Measurements from ENCODE around the gene EFL1. TPM values are rescaled to one million over a fixed set of nuclear protein-coding genes. Genes with fewer than 3 reads are reported as not detected.
"Not testable (repeated sequence)": the region's sequence is repeated elsewhere in the genome, so short reads cannot be mapped to it uniquely, and the experiment has no call there.

Gene EFL1
- polyA plus RNA-seq, 1 of the 3 experiments (the other 2 are of a cell fraction) = 12.3 TPM

DNA sequence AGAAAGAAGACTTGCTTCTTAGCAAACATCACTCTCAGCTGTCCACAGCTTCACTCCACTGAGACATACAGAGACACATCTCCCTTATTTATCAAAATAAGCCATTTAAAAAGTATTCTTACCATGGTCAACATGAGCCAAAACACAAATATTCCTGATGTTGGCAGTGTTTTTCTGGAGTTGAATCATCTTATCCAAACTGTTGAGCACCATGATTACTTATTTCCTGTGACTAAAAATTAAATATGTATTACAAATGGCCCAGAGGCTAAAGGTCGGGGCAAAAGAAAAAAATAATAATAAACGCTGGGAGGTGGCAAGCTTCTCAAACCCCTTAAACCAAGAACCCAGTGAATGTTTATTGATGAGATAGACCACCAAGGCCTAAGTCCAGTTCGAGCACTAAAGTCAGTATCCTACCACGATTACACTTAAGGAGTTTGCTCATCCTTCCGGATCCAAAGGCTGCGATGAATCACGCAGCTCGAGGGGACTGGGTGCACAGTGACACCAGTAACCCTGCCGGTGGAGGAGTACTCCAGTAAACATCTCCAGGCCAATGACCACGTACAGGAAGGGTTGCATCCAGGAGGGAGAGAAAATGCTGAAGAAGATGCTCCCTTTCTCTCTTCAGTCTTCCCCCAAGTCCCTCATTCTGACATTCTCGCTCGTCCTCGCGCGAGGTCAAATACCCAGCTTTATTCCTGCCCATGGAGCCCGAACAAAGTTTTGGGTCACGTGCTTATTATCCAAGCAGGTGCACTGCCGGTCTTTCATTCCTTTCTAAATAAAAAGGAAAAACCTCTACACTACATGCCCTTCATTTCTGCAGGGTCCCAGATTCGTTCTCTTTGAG is 740 bp downstream of the EFL1 start:
- H4K20me1 ChIP-seq (ENCODE audit: insufficient read depth); H3K27me3 ChIP-seq (ENCODE audit: insufficient read depth); H3K9me3 ChIP-seq; H3K9me2 ChIP-seq: not testable (repeated sequence)
- Histone ChIP-seq H3K27ac (ENCODE audit: low read depth in 2 of 2, low read length in 1 of 2) (peak overlapping the region; percentile 62 to 73), H3K4me1 (ENCODE audit: control insufficient read depth in 1 of 2, insufficient read depth in 2 of 2, low read depth in 1 of 2, low read length in 1 of 2) (peaks cover 8 to 10% of the 10 kb centered on the region in 2 experiments; a peak in 3 of 4 replicates), H3K36me3 (replicated peaks in 1 of 2; ENCODE audit: control insufficient read depth in 1 of 2, insufficient read depth in 2 of 2, low read length in 1 of 2) (peaks cover 24 to 29% of the 10 kb centered on the region in 2 experiments), H3K9ac (peak overlapping the region; percentile 80), H3K4me2 (peak overlapping the region; percentile 83), H3K79me2 (ENCODE audit: insufficient read depth) (peaks cover 41% of the 10 kb centered on the region), H3K4me3 (ENCODE audit: low read depth in 2 of 2, low read length in 1 of 2) (peak overlapping the region; percentile 75 to 90), H2AFZ (ENCODE audit: low read depth) (peak overlapping the region; percentile 84), H3F3A (replicated peaks; ENCODE audit: insufficient read depth) (peaks cover 14% of the 10 kb centered on the region)
- POLR2A ChIA-PET = interaction anchor here (1.0 kb wide), 1 partner anchor 216 kb away, joined by 3 read pairs; the partner anchor contains the start of gene MEX3B
- DNase-seq = peak; percentile 22
- TF ChIP-seq, protein P1, sequence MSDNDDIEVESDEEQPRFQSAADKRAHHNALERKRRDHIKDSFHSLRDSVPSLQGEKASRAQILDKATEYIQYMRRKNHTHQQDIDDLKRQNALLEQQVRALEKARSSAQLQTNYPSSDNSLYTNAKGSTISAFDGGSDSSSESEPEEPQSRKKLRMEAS (IDR thresholded peaks at IDR 0.05; ENCODE audit: low read depth) = peak; percentile 15; the same call in 1 of the 2 replicates
- peak; percentile 49 for TF ChIP-seq CHD2 (IDR thresholded peaks at IDR 0.05; ENCODE audit: low read length, partially characterized antibody)
- TF ChIP-seq, protein P2, sequence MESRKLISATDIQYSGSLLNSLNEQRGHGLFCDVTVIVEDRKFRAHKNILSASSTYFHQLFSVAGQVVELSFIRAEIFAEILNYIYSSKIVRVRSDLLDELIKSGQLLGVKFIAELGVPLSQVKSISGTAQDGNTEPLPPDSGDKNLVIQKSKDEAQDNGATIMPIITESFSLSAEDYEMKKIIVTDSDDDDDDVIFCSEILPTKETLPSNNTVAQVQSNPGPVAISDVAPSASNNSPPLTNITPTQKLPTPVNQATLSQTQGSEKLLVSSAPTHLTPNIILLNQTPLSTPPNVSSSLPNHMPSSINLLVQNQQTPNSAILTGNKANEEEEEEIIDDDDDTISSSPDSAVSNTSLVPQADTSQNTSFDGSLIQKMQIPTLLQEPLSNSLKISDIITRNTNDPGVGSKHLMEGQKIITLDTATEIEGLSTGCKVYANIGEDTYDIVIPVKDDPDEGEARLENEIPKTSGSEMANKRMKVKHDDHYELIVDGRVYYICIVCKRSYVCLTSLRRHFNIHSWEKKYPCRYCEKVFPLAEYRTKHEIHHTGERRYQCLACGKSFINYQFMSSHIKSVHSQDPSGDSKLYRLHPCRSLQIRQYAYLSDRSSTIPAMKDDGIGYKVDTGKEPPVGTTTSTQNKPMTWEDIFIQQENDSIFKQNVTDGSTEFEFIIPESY (IDR thresholded peaks at IDR 0.05; ENCODE audit: borderline replicate concordance, low read depth) = peak; percentile 57; the same call in 1 of the 2 replicates
- TF ChIP-seq, protein P3, sequence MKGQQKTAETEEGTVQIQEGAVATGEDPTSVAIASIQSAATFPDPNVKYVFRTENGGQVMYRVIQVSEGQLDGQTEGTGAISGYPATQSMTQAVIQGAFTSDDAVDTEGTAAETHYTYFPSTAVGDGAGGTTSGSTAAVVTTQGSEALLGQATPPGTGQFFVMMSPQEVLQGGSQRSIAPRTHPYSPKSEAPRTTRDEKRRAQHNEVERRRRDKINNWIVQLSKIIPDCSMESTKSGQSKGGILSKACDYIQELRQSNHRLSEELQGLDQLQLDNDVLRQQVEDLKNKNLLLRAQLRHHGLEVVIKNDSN (IDR thresholded peaks at IDR 0.05; ENCODE audit: borderline replicate concordance, low read depth) = peak; percentile 66
- under 1% methylated on average over 19 of the region's 19 CpGs for WGBS (ENCODE audit: low lambda C conversion rate)
- CTCF ChIA-PET = interaction anchor here (1.2 kb wide), 1 partner anchor 19 kb away, joined by 3 read pairs; no protein-coding TSS in a partner anchor

DNA sequence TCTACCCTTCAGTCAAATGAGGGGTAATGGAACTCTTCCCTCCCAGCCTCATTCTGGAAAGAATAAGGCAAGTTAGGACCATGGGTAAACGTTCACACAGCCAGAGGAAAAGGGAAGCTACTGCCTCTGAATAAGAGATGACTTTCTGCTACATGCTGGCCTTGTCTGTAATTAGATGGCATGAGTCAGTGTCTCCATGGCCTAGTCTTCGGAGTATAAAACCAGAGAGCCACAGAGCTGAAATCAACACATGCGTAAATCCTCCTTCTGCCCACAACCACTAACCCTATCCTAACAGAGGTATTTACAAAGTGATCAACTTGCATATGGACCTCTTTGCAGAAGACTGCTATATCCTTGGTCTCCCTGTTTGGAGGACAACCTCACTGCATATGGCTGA is 14.3 kb downstream of the EFL1 start:
- H3K4me1 ChIP-seq (ENCODE audit: control insufficient read depth in 1 of 2, insufficient read depth in 2 of 2, low read depth in 1 of 2, low read length in 1 of 2); CTCF ChIA-PET; H3K9ac ChIP-seq; POLR2A ChIA-PET; H4K20me1 ChIP-seq (ENCODE audit: insufficient read depth); H3K4me2 ChIP-seq; H3K9me2 ChIP-seq; H3K79me2 ChIP-seq (ENCODE audit: insufficient read depth); H3K4me3 ChIP-seq (ENCODE audit: low read depth in 2 of 2, low read length in 1 of 2); H2AFZ ChIP-seq (ENCODE audit: low read depth); H3F3A ChIP-seq (replicated peaks; ENCODE audit: insufficient read depth); H3K27me3 ChIP-seq (ENCODE audit: insufficient read depth); H3K9me3 ChIP-seq; DNase-seq: not testable (repeated sequence)
- 73% methylated on average over 3 of the region's 3 CpGs for WGBS (ENCODE audit: low lambda C conversion rate)
- Histone ChIP-seq H3K36me3 (replicated peaks in 1 of 2; ENCODE audit: control insufficient read depth in 1 of 2, insufficient read depth in 2 of 2, low read length in 1 of 2) (peaks cover 13 to 27% of the 10 kb centered on the region in 2 experiments), H3K27ac (ENCODE audit: low read depth in 2 of 2, low read length in 1 of 2) (0 out of 4 replicates have a peak overlapping the region, but pooled peaks of 1 of the 2 experiments have one; percentile 13)

DNA sequence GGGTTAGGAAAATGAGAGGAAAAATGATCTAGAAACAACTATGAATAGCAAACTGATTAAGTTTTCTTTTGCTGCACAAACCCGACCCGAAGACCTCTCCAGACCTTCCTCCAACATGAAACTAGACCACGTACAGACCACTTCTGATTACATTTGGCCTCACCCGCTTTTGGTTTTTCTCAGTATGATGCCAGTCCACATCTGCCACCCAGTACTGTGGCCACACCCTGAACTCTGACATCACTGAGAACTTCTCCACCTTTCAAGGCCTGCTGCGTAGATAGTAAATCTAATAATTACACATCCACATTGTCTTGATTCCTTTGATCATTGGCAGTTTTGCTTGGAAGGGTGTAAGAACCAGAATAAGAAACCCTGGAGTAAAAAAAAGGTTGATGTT is 16.6 kb downstream of the EFL1 start:
- H3K79me2 ChIP-seq (ENCODE audit: insufficient read depth); H3K4me1 ChIP-seq (ENCODE audit: control insufficient read depth in 1 of 2, insufficient read depth in 2 of 2, low read depth in 1 of 2, low read length in 1 of 2); CTCF ChIA-PET; DNase-seq; H4K20me1 ChIP-seq (ENCODE audit: insufficient read depth); H3K9ac ChIP-seq; POLR2A ChIA-PET; H2AFZ ChIP-seq (ENCODE audit: low read depth); H3K9me3 ChIP-seq; H3K4me2 ChIP-seq; H3F3A ChIP-seq (replicated peaks; ENCODE audit: insufficient read depth); H3K27me3 ChIP-seq (ENCODE audit: insufficient read depth); H3K9me2 ChIP-seq; H3K27ac ChIP-seq (ENCODE audit: low read depth in 2 of 2, low read length in 1 of 2); H3K4me3 ChIP-seq (ENCODE audit: low read depth in 2 of 2, low read length in 1 of 2): not testable (repeated sequence)
- H3K36me3 ChIP-seq (replicated peaks in 1 of 2; ENCODE audit: control insufficient read depth in 1 of 2, insufficient read depth in 2 of 2, low read length in 1 of 2) = peaks cover 9 to 19% of the 10 kb centered on the region in 2 experiments
- 96% methylated on average over 5 of the region's 5 CpGs for WGBS (ENCODE audit: low lambda C conversion rate)

DNA sequence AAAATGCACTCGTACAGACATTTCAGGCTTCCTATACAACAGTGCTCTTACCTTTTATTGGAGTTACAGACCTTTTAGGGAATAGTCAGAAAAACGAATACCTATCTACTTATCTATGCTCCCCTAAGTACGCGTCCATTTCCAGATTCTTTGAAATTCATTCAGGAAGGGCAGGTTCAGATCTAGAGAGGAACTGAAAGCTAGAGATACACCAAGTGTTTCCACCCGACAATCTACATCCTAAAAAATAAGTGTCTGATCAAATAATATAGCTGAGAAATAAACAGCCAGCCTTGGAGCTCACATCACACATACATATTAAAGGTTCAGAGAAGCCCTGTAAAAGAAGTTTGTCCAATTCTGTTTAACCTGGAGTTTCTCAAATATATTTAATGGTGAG is 18.9 kb downstream of the EFL1 start:
- H3K9me3 ChIP-seq; CTCF ChIA-PET; H3K4me1 ChIP-seq (ENCODE audit: control insufficient read depth in 1 of 2, insufficient read depth in 2 of 2, low read depth in 1 of 2, low read length in 1 of 2); H3K27me3 ChIP-seq (ENCODE audit: insufficient read depth); DNase-seq; H3F3A ChIP-seq (replicated peaks; ENCODE audit: insufficient read depth); H3K27ac ChIP-seq (ENCODE audit: low read depth in 2 of 2, low read length in 1 of 2); H3K4me3 ChIP-seq (ENCODE audit: low read depth in 2 of 2, low read length in 1 of 2); H2AFZ ChIP-seq (ENCODE audit: low read depth); H3K79me2 ChIP-seq (ENCODE audit: insufficient read depth); H3K9me2 ChIP-seq; H3K4me2 ChIP-seq; H3K9ac ChIP-seq; H4K20me1 ChIP-seq (ENCODE audit: insufficient read depth); POLR2A ChIA-PET: not testable (repeated sequence)
- 73% methylated on average over 4 of the region's 5 CpGs for WGBS (ENCODE audit: low lambda C conversion rate)
- peaks cover 24 to 27% of the 10 kb centered on the region in 2 experiments for H3K36me3 ChIP-seq (replicated peaks in 1 of 2; ENCODE audit: control insufficient read depth in 1 of 2, insufficient read depth in 2 of 2, low read length in 1 of 2)

DNA sequence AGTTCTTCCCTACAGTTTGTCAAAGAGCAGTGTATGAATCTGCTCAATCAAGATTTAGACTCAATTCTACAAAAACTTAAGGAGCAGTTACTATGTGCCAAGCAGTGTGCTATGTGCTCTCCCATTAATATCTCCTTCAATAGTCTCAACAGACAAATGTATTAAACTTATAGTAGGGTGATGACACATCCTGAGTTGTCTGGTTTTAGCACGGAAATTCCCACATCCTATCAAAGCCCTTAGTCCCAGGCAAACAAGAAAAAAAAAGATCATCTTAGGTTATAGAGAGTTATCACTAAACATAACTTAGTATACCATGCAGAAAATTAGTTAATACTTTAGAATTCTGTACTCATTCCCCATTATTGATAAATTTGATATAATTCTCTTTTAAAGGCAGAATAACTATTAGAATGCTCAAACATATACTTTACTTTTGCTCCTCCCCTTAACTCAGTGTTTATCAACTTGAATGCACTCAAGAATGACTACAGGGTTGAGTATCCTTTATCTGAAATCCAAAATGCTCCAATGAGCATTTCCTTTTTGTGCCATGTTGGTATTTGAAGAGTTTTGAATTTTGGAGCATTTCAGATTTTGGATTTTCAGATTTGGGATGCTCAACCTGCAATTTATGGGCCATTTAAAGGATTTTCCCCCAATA is 20.6 kb downstream of the EFL1 start:
- H3K9me2 ChIP-seq; H4K20me1 ChIP-seq (ENCODE audit: insufficient read depth); H3K9me3 ChIP-seq; H3K4me3 ChIP-seq (ENCODE audit: low read depth in 2 of 2, low read length in 1 of 2); H3F3A ChIP-seq (replicated peaks; ENCODE audit: insufficient read depth); DNase-seq; H3K9ac ChIP-seq; H3K27ac ChIP-seq (ENCODE audit: low read depth in 2 of 2, low read length in 1 of 2); H3K4me2 ChIP-seq; H2AFZ ChIP-seq (ENCODE audit: low read depth); CTCF ChIA-PET; POLR2A ChIA-PET; H3K27me3 ChIP-seq (ENCODE audit: insufficient read depth); H3K79me2 ChIP-seq (ENCODE audit: insufficient read depth); H3K4me1 ChIP-seq (ENCODE audit: control insufficient read depth in 1 of 2, insufficient read depth in 2 of 2, low read depth in 1 of 2, low read length in 1 of 2): not testable (repeated sequence)
- peaks cover 24 to 31% of the 10 kb centered on the region in 2 experiments for H3K36me3 ChIP-seq (replicated peaks in 1 of 2; ENCODE audit: control insufficient read depth in 1 of 2, insufficient read depth in 2 of 2, low read length in 1 of 2)
- WGBS (ENCODE audit: low lambda C conversion rate) = 36% methylated on average over 1 of the region's 1 CpG
